Measurements from ENCODE around the gene SEMA5B. TPM values are rescaled to one million over a fixed set of nuclear protein-coding genes. Genes with fewer than 3 reads are reported as not detected.

SEMA5B gene
- total RNA-seq, 2 experiments from 2014 or later, result 0.22 TPM; not detected in 1

DNA sequence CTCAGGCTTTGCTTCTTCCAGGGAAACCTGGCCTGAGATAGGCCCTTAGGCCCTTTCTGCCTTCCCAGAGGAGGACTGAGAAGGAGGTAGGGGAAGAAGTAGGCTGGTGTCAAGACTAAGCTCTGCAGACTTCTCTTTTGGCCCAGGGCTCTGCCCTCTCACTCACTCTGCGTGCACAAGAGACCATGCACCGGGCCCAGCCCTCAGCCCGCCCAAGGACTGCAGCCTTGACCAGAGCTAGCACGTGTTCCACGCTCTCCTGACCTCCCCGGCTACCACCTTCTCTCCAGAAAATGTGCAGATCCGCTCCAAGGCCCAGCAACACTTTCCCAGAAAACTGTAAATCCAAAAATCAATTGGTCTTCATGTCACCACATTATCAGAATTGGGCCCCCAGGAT lies 59.8 kb downstream of the SEMA5B start:
- DNase-seq (no peak), ATAC-seq (ENCODE audit: poor library complexity) (no peak)
- CTCF ChIA-PET, result no interaction called here
- POLR2A ChIA-PET, result no interaction called here
- no peaks in the 10 kb centered on the region for H3K9me3 Mint-ChIP-seq
- H3K4me3 ChIP-seq (ENCODE audit: low read length), result no peak overlapping the region
- H3K4me1 Mint-ChIP-seq (ENCODE audit: low read depth), result no peaks in the 10 kb centered on the region
- no peaks in the 10 kb centered on the region for H3K4me1 ChIP-seq (ENCODE audit: insufficient read depth, low read length)
- H3K9me3 ChIP-seq (ENCODE audit: control insufficient read depth in 1 of 2, insufficient read depth in 1 of 2, low read length in 2 of 2), result no peaks in the 10 kb centered on the region
- H3K27ac ChIP-seq (ENCODE audit: low read depth in 1 of 2, low read length in 2 of 2), result no peak overlapping the region
- intact Hi-C loops (cut with DNase I, micrococcal nuclease), result no loop called here
- H3K27me3 ChIP-seq (ENCODE audit: control insufficient read depth in 1 of 2, insufficient read depth in 2 of 2, low read length in 2 of 2), result peaks cover 0 to 7% of the 10 kb centered on the region in 2 experiments
- H3K27ac Mint-ChIP-seq, result no peak overlapping the region
- H3K36me3 ChIP-seq (ENCODE audit: insufficient read depth, low read length), result no peaks in the 10 kb centered on the region
- H3K27me3 Mint-ChIP-seq, result no peaks in the 10 kb centered on the region
- no peak overlapping the region for H3K4me3 Mint-ChIP-seq
- TF ChIP-seq, protein P1, sequence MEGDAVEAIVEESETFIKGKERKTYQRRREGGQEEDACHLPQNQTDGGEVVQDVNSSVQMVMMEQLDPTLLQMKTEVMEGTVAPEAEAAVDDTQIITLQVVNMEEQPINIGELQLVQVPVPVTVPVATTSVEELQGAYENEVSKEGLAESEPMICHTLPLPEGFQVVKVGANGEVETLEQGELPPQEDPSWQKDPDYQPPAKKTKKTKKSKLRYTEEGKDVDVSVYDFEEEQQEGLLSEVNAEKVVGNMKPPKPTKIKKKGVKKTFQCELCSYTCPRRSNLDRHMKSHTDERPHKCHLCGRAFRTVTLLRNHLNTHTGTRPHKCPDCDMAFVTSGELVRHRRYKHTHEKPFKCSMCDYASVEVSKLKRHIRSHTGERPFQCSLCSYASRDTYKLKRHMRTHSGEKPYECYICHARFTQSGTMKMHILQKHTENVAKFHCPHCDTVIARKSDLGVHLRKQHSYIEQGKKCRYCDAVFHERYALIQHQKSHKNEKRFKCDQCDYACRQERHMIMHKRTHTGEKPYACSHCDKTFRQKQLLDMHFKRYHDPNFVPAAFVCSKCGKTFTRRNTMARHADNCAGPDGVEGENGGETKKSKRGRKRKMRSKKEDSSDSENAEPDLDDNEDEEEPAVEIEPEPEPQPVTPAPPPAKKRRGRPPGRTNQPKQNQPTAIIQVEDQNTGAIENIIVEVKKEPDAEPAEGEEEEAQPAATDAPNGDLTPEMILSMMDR (IDR thresholded peaks at IDR 0.05), result no peak
- no peaks in the 10 kb centered on the region for H3K36me3 Mint-ChIP-seq (ENCODE audit: low read depth)

- Mint-ChIP-seq H3K36me3 (ENCODE audit: low read depth) (no peaks in the 10 kb centered on the region), H3K4me3 (no peak overlapping the region), H3K27ac (no peak overlapping the region), H3K9me3 (no peaks in the 10 kb centered on the region), H3K4me1 (ENCODE audit: low read depth) (no peaks in the 10 kb centered on the region), H3K27me3 (no peaks in the 10 kb centered on the region)
- ChIA-PET POLR2A (no interaction called here), CTCF (no interaction called here)
- no peak overlapping the region for H3K27ac ChIP-seq (ENCODE audit: low read depth in 1 of 2, low read length in 2 of 2)
- TF ChIP-seq, protein P1 (IDR thresholded peaks at IDR 0.05), result no peak
- H3K36me3 ChIP-seq (ENCODE audit: insufficient read depth, low read length), result no peaks in the 10 kb centered on the region
- peaks cover 0 to 7% of the 10 kb centered on the region in 2 experiments for H3K27me3 ChIP-seq (ENCODE audit: control insufficient read depth in 1 of 2, insufficient read depth in 2 of 2, low read length in 2 of 2)
- ATAC-seq (ENCODE audit: poor library complexity) (no peak), DNase-seq (no peak)
- intact Hi-C loops (cut with DNase I, micrococcal nuclease), result no loop called here
- H3K9me3 ChIP-seq (ENCODE audit: control insufficient read depth in 1 of 2, insufficient read depth in 1 of 2, low read length in 2 of 2), result no peaks in the 10 kb centered on the region
- no peak overlapping the region for H3K4me3 ChIP-seq (ENCODE audit: low read length)
- H3K4me1 ChIP-seq (ENCODE audit: insufficient read depth, low read length), result no peaks in the 10 kb centered on the region
Measured at GRCh38 chr3:122967356-122967755, 60.2 kb downstream of the SEMA5B start.

GRCh38 chr3:122966045-122966444 lies 61.5 kb downstream of the SEMA5B start:
- Histone ChIP-seq H3K27ac (ENCODE audit: low read depth in 1 of 2, low read length in 2 of 2) (no peak overlapping the region), H3K36me3 (ENCODE audit: insufficient read depth, low read length) (no peaks in the 10 kb centered on the region), H3K4me1 (ENCODE audit: insufficient read depth, low read length) (no peaks in the 10 kb centered on the region), H3K4me3 (ENCODE audit: low read length) (no peak overlapping the region), H3K27me3 (ENCODE audit: control insufficient read depth in 1 of 2, insufficient read depth in 2 of 2, low read length in 2 of 2) (peaks cover 0 to 5% of the 10 kb centered on the region in 2 experiments), H3K9me3 (ENCODE audit: control insufficient read depth in 1 of 2, insufficient read depth in 1 of 2, low read length in 2 of 2) (no peaks in the 10 kb centered on the region)
- DNase-seq, result no peak
- Mint-ChIP-seq H3K9me3 (no peaks in the 10 kb centered on the region), H3K4me1 (ENCODE audit: low read depth) (no peaks in the 10 kb centered on the region), H3K27me3 (no peaks in the 10 kb centered on the region), H3K36me3 (ENCODE audit: low read depth) (no peaks in the 10 kb centered on the region), H3K27ac (no peak overlapping the region), H3K4me3 (no peak overlapping the region)
- TF ChIP-seq, protein P1 (IDR thresholded peaks at IDR 0.05), result no peak
- ChIA-PET POLR2A (no interaction called here), CTCF (no interaction called here)
- ATAC-seq (ENCODE audit: poor library complexity), result no peak
- intact Hi-C loops (cut with DNase I, micrococcal nuclease), result no loop called here
